IgD-negative memory B cell (primary cell): ENCODE data around the gene ARHGAP23. TPM values are rescaled to one million over a fixed set of nuclear protein-coding genes. Genes with fewer than 3 reads are reported as not detected.
"Not testable (repeated sequence)": the region's sequence is repeated elsewhere in the genome, so short reads cannot be mapped to it uniquely, and the experiment has no call there.

Experiments
- H3K27ac Mint-ChIP-seq, 3 donors: one replicate each; pipeline ENCODE4 v1.8.0; 2020 to 2022; ENCODE audit warnings: mild to moderate bottlenecking in 3 of 3, mixed read lengths in 3 of 3, moderate library complexity in 1 of 3
- H3K27me3 Mint-ChIP-seq: one replicate; pipeline ENCODE4 v1.8.0; 2021; ENCODE audit warnings: mixed read lengths
- H3K36me3 Mint-ChIP-seq: one replicate; pipeline ENCODE4 v1.8.0; 2020; ENCODE audit warnings: mild to moderate bottlenecking, mixed read lengths
- H3K4me1 Mint-ChIP-seq, 3 donors: one replicate each; pipeline ENCODE4 v1.8.0; 2020 to 2022; ENCODE audit warnings: mixed read lengths in 3 of 3, mild to moderate bottlenecking in 1 of 3
- H3K4me3 Mint-ChIP-seq, 4 donors: one replicate each; pipeline ENCODE4 v1.8.0; 2020 to 2022; ENCODE audit warnings: mild to moderate bottlenecking in 4 of 4, mixed read lengths in 4 of 4, moderate library complexity in 3 of 4
- H3K9me3 Mint-ChIP-seq, 3 donors: one replicate each; pipeline ENCODE4 v1.8.0; 2020 to 2021; ENCODE audit warnings: mixed read lengths in 3 of 3, mild to moderate bottlenecking in 1 of 3
- polyA plus RNA-seq: library from polyadenylated mRNA; unstranded; fragments of 300-500 nt; fragmentation: Illumina TruSeq; gene quantifications from one replicate; pipeline ENCODE4 v1.2.3, GENCODE V29; 2021

ARHGAP23 gene
- polyA plus RNA-seq, 1 donor from 2014 or later, result not detected

- Mint-ChIP-seq H3K9me3 (peaks cover 0 to 2% (median 0%) of the 10 kb centered on the region in 3 donors), H3K27ac (no peak overlapping the region), H3K4me1 (no peaks in the 10 kb centered on the region), H3K27me3 (peaks cover 21% of the 10 kb centered on the region), H3K4me3 (no peak overlapping the region), H3K36me3 (no peaks in the 10 kb centered on the region)
Measured at GRCh38 chr17:38459567-38459966, 31.3 kb downstream of the ARHGAP23 start.

GRCh38 chr17:38460082-38460715 is 31.9 kb downstream of the ARHGAP23 start:
- Mint-ChIP-seq H3K9me3 (peaks cover 0 to 2% (median 0%) of the 10 kb centered on the region in 3 donors), H3K27me3 (peaks cover 15% of the 10 kb centered on the region), H3K27ac (no peak overlapping the region), H3K36me3 (no peaks in the 10 kb centered on the region), H3K4me3 (no peak overlapping the region), H3K4me1 (no peaks in the 10 kb centered on the region)

GRCh38 chr17:38460716-38461630 is 32.7 kb downstream of the ARHGAP23 start:
- Mint-ChIP-seq H3K4me3 (no peak overlapping the region), H3K9me3 (peaks cover 0 to 2% (median 0%) of the 10 kb centered on the region in 3 donors), H3K36me3 (no peaks in the 10 kb centered on the region), H3K27ac (no peak overlapping the region), H3K27me3 (peaks cover 15% of the 10 kb centered on the region), H3K4me1 (no peaks in the 10 kb centered on the region)

- no peak overlapping the region for H3K27ac Mint-ChIP-seq
Measured at GRCh38 chr17:38461683-38462082, 33.4 kb downstream of the ARHGAP23 start.

GRCh38 chr17:38463451-38463858 is 35.2 kb downstream of the ARHGAP23 start:
- no peaks in the 10 kb centered on the region for H3K36me3 Mint-ChIP-seq
- H3K27ac Mint-ChIP-seq, result no peak overlapping the region
- H3K4me1 Mint-ChIP-seq, result no peaks in the 10 kb centered on the region
- H3K27me3 Mint-ChIP-seq, result peaks cover 5% of the 10 kb centered on the region
- no peak overlapping the region for H3K4me3 Mint-ChIP-seq
- no peaks in the 10 kb centered on the region for H3K9me3 Mint-ChIP-seq

More at GRCh38 chr17:38461683-38462082, 33.4 kb downstream of the ARHGAP23 start:
- Mint-ChIP-seq H3K4me3 (no peak overlapping the region), H3K36me3 (no peaks in the 10 kb centered on the region), H3K4me1 (no peaks in the 10 kb centered on the region), H3K9me3 (peaks cover 0 to 2% (median 0%) of the 10 kb centered on the region in 3 donors), H3K27me3 (peaks cover 8% of the 10 kb centered on the region)

- Mint-ChIP-seq H3K27me3 (peaks cover 5% of the 10 kb centered on the region), H3K36me3 (no peaks in the 10 kb centered on the region), H3K4me3 (no peak overlapping the region), H3K9me3 (no peaks in the 10 kb centered on the region), H3K4me1 (no peaks in the 10 kb centered on the region), H3K27ac (no peak overlapping the region)
Measured at GRCh38 chr17:38464251-38464722, 36.0 kb downstream of the ARHGAP23 start.

- Mint-ChIP-seq H3K27me3 (peaks cover 5% of the 10 kb centered on the region), H3K9me3 (no peaks in the 10 kb centered on the region), H3K4me1 (no peaks in the 10 kb centered on the region), H3K4me3 (no peak overlapping the region), H3K27ac (no peak overlapping the region), H3K36me3 (no peaks in the 10 kb centered on the region)
Measured at GRCh38 chr17:38464723-38465390, 36.6 kb downstream of the ARHGAP23 start.

GRCh38 chr17:38465391-38466345 is 37.4 kb downstream of the ARHGAP23 start:
- H3K27ac Mint-ChIP-seq, result no peak overlapping the region
- H3K9me3 Mint-ChIP-seq, result no peaks in the 10 kb centered on the region
- no peaks in the 10 kb centered on the region for H3K36me3 Mint-ChIP-seq
- no peaks in the 10 kb centered on the region for H3K4me1 Mint-ChIP-seq
- no peak overlapping the region for H3K4me3 Mint-ChIP-seq
- peaks cover 5% of the 10 kb centered on the region for H3K27me3 Mint-ChIP-seq

GRCh38 chr17:38466346-38467315 is 38.4 kb downstream of the ARHGAP23 start:
- H3K4me3 Mint-ChIP-seq, result no peak overlapping the region
- no peaks in the 10 kb centered on the region for H3K36me3 Mint-ChIP-seq
- H3K27ac Mint-ChIP-seq, result no peak overlapping the region
- peaks cover 6% of the 10 kb centered on the region for H3K27me3 Mint-ChIP-seq
- no peaks in the 10 kb centered on the region for H3K9me3 Mint-ChIP-seq
- H3K4me1 Mint-ChIP-seq, result no peaks in the 10 kb centered on the region

- Mint-ChIP-seq H3K36me3 (no peaks in the 10 kb centered on the region), H3K4me3 (no peak overlapping the region), H3K9me3 (no peaks in the 10 kb centered on the region), H3K27ac (no peak overlapping the region), H3K4me1 (no peaks in the 10 kb centered on the region), H3K27me3 (peaks cover 6% of the 10 kb centered on the region)
Measured at GRCh38 chr17:38467491-38467890, 39.2 kb downstream of the ARHGAP23 start.

- no peaks in the 10 kb centered on the region for H3K4me1 Mint-ChIP-seq
- no peak overlapping the region for H3K4me3 Mint-ChIP-seq
- no peaks in the 10 kb centered on the region for H3K36me3 Mint-ChIP-seq
- H3K27me3 Mint-ChIP-seq, result peaks cover 4% of the 10 kb centered on the region
- no peaks in the 10 kb centered on the region for H3K9me3 Mint-ChIP-seq
- no peak overlapping the region for H3K27ac Mint-ChIP-seq
Measured at GRCh38 chr17:38469875-38470274, 41.6 kb downstream of the ARHGAP23 start.

GRCh38 chr17:38471253-38471652 is 43.0 kb downstream of the ARHGAP23 start:
- not testable (repeated sequence) for H3K4me1 Mint-ChIP-seq, H3K27me3 Mint-ChIP-seq, H3K36me3 Mint-ChIP-seq, H3K4me3 Mint-ChIP-seq, H3K27ac Mint-ChIP-seq, H3K9me3 Mint-ChIP-seq

- H3K27ac Mint-ChIP-seq, H3K4me3 Mint-ChIP-seq, H3K27me3 Mint-ChIP-seq, H3K9me3 Mint-ChIP-seq, H3K36me3 Mint-ChIP-seq, H3K4me1 Mint-ChIP-seq: not testable (repeated sequence)
Measured at GRCh38 chr17:38474666-38475065, 46.4 kb downstream of the ARHGAP23 start.
